ENCODE measurements around the gene ITPRIP.

ITPRIP gene

DNA sequence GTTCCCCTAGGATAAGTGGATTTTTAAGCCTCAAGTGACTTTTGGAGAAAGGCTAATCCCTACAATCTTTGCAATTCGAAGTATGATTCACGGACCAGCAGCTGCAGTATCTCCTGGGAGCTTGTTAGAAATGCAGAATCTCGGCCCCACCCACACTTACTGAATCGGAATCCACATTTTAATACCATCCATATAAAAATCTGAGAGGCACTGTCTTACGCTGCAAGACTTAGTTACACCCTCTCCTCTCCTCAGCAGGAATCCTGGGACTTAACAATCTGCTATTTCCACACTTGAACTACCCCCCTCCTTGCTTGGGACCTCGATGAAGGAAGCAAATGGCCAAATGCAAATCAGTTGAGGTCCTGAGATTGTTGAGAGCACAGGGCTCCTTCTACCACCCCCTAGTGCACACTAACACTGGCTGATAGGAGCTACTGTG is 21.0 kb downstream of the ITPRIP start:
- TF ChIP-seq, protein P1, sequence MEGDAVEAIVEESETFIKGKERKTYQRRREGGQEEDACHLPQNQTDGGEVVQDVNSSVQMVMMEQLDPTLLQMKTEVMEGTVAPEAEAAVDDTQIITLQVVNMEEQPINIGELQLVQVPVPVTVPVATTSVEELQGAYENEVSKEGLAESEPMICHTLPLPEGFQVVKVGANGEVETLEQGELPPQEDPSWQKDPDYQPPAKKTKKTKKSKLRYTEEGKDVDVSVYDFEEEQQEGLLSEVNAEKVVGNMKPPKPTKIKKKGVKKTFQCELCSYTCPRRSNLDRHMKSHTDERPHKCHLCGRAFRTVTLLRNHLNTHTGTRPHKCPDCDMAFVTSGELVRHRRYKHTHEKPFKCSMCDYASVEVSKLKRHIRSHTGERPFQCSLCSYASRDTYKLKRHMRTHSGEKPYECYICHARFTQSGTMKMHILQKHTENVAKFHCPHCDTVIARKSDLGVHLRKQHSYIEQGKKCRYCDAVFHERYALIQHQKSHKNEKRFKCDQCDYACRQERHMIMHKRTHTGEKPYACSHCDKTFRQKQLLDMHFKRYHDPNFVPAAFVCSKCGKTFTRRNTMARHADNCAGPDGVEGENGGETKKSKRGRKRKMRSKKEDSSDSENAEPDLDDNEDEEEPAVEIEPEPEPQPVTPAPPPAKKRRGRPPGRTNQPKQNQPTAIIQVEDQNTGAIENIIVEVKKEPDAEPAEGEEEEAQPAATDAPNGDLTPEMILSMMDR (IDR thresholded peaks at IDR 0.05; ENCODE audit: insufficient read depth, low read length, missing control alignments) = no peak
- CTCF ChIA-PET = interaction anchor here (0.8 to 14.8 kb wide), 8 partner anchors 9 to 43 kb away, joined by 3 to 122 read pairs (median 6); no protein-coding TSS in a partner anchor
- no peak for DNase-seq (ENCODE audit: low read depth, low spot score)
- POLR2A ChIA-PET = interaction anchor here (0.9 to 1.0 kb wide), 3 partner anchors 9 to 17 kb away, joined by 3 to 5 read pairs (median 5); no protein-coding TSS in a partner anchor
- H3K4me3 ChIP-seq (ENCODE audit: low read depth, low read length) = no peak overlapping the region

DNA sequence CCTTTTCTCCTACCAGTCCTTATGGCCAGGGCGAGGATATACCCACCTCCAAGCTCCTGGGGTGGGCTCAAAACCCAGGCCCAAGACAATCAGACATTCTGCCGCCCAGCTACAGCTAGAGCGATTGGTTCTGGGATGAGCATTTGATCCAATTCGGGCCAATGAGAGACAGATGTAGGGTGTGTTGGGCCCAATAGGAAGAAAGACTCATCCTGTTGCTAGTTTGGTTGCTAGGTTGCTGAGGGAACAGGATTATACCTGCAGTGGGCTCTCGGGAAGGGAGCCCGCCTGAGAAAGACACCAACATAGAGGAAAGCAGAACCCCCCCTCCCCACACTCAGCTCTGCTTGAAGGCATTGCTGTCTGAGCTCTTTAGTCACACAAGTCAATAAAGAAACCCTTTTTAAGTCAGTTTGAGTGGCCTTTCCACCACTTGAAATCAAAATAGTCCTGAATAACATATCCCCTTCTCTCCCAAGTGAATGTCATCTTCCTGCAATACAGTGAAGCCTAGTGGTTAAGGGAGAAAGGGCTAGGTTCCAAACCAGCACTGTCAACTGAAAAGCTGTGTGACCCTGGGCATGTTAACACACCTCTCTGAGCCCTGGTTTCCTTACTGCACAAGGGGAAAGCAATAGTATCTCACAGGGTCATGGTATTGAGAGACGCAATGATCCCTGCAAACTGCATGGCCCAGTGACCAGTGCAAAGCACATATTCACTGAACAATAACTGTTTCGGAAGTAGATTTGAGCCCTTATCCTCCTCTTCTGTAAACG is 21.8 kb downstream of the ITPRIP start:
- H3K4me3 ChIP-seq (ENCODE audit: low read depth, low read length) = no peak overlapping the region
- CTCF ChIA-PET = interaction anchor here (0.9 to 14.8 kb wide), 10 partner anchors 10 to 42 kb away, joined by 3 to 122 read pairs (median 6); no protein-coding TSS in a partner anchor
- no peak for DNase-seq (ENCODE audit: low read depth, low spot score)
- POLR2A ChIA-PET = interaction anchor here (0.7 to 1.0 kb wide), 4 partner anchors 9 to 16 kb away, joined by 3 to 5 read pairs (median 4); no protein-coding TSS in a partner anchor
- TF ChIP-seq, protein P1 (IDR thresholded peaks at IDR 0.05; ENCODE audit: insufficient read depth, low read length, missing control alignments) = no peak

DNA sequence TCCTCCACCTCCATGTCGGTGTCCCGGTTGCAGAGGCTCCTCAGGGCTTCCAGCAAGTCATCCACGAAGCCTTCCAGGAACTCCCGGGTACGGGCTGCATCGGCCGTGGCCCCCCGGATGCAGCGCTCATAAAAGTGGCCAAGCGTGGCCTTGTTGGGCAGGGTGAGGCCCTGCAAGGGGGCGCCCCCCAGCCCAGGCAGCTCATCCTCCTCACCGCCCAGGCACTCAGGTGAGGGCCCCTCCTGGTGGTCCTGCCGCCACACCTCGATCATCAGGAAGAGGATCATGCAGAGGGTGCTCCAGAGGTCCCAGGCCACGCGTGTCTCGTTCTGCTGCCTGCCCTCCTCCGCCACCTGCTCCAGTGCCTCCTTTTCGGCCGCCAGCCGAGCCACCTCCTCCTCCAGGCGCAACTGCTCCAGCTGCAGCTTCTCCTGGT is 22.8 kb downstream of the ITPRIP start:
- H3K4me3 ChIP-seq (ENCODE audit: low read depth, low read length) = no peak overlapping the region
- POLR2A ChIA-PET = interaction anchor here (1.1 kb wide), 1 partner anchor 21 kb away, joined by 3 read pairs; no protein-coding TSS in a partner anchor
- DNase-seq (ENCODE audit: low read depth, low spot score) = no peak
- TF ChIP-seq, protein P1 (IDR thresholded peaks at IDR 0.05; ENCODE audit: insufficient read depth, low read length, missing control alignments) = no peak
- CTCF ChIA-PET = interaction anchor here (0.9 to 14.8 kb wide), 5 partner anchors 10 to 40 kb away, joined by 3 to 122 read pairs (median 6); no protein-coding TSS in a partner anchor

DNA sequence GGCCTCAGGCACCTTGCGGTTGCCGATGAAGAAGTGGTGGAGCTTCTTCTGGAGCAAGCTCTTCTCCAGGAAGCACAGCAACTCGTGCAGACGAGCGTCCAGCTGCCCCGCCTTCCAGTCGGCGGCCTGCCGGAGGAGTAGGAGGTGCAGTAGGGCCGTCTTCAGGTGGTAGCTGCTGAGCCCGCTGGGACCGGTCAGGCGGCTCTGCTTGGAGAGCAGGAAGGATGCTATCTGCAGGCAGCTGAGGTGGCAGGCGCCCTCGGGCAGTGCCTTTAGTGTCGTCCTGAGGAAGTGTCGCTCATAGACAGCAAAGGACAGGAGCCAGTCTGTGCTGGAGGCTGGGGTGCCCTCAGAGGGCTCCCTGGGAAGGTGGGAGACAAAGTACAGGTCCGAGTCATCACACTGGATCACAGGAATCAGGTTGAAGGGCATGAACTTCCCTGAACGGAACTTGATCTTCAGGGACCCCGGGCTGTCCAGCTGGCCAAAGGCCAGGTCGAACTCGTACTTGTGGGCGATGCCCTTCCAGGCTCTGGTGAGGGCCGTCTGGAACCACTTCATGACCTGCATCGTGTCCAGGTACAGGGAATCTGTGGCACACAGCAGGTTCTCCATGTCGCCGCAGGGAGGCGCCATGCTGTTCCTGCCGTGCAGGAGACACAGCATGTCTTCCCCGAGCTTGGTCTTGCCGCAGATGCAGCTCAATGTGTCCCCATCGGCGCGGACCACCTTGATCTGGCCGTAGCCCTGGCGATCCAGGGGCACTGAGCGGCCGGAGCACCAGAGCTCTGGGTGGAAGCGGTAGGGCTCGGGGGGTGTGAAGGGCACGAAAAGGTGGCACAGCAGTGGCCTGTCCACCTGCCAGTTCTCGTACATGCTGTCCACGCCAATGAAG is 23.4 kb downstream of the ITPRIP start:
- no peak for DNase-seq (ENCODE audit: low read depth, low spot score)
- ChIA-PET CTCF (interaction anchor here (0.9 to 14.8 kb wide), 10 partner anchors 8 to 193 kb away, joined by 3 to 234 read pairs (median 6); partner anchors contain the start of genes CFAP58 and SFR1), POLR2A (interaction anchor here (0.6 to 1.1 kb wide), 2 partner anchors 9 to 22 kb away, joined by 3 read pairs; no protein-coding TSS in a partner anchor)
- TF ChIP-seq, protein P1 (IDR thresholded peaks at IDR 0.05; ENCODE audit: insufficient read depth, low read length, missing control alignments) = no peak
- H3K4me3 ChIP-seq (ENCODE audit: low read depth, low read length) = no peak overlapping the region

DNA sequence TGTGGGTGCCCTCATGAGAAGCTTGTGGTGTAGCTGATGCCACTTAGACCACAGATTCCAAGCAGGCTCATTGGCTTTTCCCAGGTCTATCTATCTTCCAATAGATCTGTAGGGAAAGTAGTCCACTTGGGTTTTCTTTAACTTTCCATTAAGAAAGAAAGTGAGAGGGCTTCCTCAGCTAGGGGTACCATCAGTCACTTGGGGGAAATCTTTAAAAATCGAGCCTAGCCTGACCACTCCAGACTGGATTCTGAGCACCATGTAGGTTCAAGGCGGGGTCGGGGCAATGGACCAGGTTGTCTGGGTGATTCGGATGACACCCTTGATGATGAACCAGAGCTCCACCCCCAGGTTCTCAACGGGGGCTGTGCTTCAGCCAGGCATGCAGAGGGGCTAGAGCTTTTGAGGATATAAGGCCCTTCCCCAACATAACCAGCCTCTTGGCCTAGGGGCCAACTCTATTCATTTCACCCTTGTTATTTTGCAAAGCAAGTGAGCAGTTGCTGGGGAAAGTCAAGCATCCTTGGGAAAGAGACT is 27.0 kb downstream of the ITPRIP start:
- DNase-seq (ENCODE audit: low read depth, low spot score) = no peak
- TF ChIP-seq, protein P1 (IDR thresholded peaks at IDR 0.05; ENCODE audit: insufficient read depth, low read length, missing control alignments) = no peak
- H3K4me3 ChIP-seq (ENCODE audit: low read depth, low read length) = no peak overlapping the region
- CTCF ChIA-PET = interaction anchor here (1.0 to 14.8 kb wide), 10 partner anchors 5 to 42 kb away, joined by 3 to 234 read pairs (median 6); partner anchors contain the start of genes CFAP58 and ITPRIP
- POLR2A ChIA-PET = no interaction called here
